ENCODE data around the gene SLC7A6.

SLC7A6 gene

DNA sequence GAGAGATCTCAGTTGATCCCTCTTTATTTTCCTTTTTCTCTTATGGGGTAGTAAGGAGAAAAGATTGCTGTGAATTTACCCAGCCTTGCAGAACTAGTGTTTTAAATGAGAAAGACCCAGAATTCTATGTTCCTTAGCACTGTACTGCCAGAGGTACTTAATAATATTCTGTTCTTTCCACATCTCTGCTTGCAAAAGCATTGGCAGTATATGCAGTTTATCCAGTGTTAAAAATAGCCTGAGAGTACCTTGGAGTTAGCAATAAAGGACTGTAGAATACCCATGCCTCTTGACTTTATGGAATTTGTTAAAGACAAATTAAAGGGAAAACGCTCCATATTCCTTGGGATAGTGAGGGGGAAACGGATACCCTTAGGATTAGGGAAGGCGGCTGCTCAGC is 11.9 kb downstream of the SLC7A6 start:
- no peaks in the 10 kb centered on the region for H3K27me3 ChIP-seq (ENCODE audit: insufficient read depth, low read length)
- peak overlapping the region; percentile 54 for H3K4me2 ChIP-seq (ENCODE audit: low read length)
- H3F3A ChIP-seq (ENCODE audit: insufficient read depth, low read length): peaks cover 6% of the 10 kb centered on the region; the same call in 1 of the 2 replicates
- H4K20me1 ChIP-seq (ENCODE audit: insufficient read depth, low read length): no peaks in the 10 kb centered on the region
- H3K79me2 ChIP-seq (ENCODE audit: insufficient read depth, low read length): no peaks in the 10 kb centered on the region
- no peak overlapping the region for H2AFZ ChIP-seq (ENCODE audit: low read length)
- H3K27ac ChIP-seq (ENCODE audit: low read depth, low read length, poor library complexity, severe bottlenecking): peak overlapping the region; percentile 98
- H3K9me3 ChIP-seq (ENCODE audit: low read length): no peaks in the 10 kb centered on the region
- peak overlapping the region; percentile 46 for H3K4me3 ChIP-seq (ENCODE audit: low read depth, low read length, poor library complexity, severe bottlenecking)
- peak overlapping the region; percentile 61 for H3K9ac ChIP-seq (ENCODE audit: low read length)
- TF ChIP-seq, protein P1, sequence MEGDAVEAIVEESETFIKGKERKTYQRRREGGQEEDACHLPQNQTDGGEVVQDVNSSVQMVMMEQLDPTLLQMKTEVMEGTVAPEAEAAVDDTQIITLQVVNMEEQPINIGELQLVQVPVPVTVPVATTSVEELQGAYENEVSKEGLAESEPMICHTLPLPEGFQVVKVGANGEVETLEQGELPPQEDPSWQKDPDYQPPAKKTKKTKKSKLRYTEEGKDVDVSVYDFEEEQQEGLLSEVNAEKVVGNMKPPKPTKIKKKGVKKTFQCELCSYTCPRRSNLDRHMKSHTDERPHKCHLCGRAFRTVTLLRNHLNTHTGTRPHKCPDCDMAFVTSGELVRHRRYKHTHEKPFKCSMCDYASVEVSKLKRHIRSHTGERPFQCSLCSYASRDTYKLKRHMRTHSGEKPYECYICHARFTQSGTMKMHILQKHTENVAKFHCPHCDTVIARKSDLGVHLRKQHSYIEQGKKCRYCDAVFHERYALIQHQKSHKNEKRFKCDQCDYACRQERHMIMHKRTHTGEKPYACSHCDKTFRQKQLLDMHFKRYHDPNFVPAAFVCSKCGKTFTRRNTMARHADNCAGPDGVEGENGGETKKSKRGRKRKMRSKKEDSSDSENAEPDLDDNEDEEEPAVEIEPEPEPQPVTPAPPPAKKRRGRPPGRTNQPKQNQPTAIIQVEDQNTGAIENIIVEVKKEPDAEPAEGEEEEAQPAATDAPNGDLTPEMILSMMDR (IDR thresholded peaks at IDR 0.05; ENCODE audit: low read length): no peak
- H3K4me1 ChIP-seq (ENCODE audit: insufficient read depth, low read length, severe bottlenecking): peaks cover 75% of the 10 kb centered on the region
- no peaks in the 10 kb centered on the region for H3K9me2 ChIP-seq (ENCODE audit: low read depth, low read length)
- peaks cover 41% of the 10 kb centered on the region for H3K36me3 ChIP-seq (ENCODE audit: insufficient read depth, low read length)

DNA sequence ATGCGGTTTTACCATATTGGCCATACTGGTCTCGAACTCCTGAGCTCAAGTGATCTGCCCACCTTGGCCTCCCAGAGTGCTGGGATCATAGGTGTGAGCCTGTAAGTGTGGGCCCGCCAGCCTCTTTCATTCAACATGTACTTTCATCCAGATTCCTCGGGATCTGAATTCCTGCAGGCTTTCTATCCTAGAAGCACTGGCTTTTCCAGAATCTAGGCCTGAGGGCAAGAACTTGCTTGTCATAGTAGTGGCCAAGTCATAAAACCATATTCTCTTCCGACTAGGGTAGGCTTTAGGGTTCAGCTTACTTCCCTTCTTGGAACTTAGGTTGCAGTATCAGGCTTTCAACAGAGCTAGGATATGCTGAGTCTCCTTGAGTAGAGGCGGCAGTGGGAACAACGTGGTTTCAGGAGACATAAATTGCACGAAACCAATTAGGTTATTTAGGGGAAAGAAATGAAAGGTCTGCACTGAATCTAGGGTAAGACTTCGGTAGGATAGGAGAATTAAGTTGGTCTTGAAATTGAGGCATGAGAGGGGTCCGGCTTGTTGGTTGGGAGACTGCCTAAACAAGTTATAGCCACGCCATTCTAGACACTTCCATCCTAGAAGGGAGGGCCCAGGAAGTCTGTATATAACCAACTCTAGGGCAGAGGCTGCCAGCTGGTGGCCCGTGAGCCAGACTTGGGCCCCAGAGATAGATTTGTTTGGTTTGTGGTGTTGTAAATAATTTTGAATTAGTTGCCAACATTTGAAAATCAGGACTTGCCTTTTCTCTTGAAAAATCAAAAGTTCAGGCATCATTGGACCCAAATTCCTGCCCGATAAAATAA is 15.6 kb downstream of the SLC7A6 start:
- Histone ChIP-seq H3K4me1 (ENCODE audit: insufficient read depth, low read length, severe bottlenecking) (peaks cover 78% of the 10 kb centered on the region), H3K9me3 (ENCODE audit: low read length) (no peaks in the 10 kb centered on the region), H3K79me2 (ENCODE audit: insufficient read depth, low read length) (no peaks in the 10 kb centered on the region), H3K9ac (ENCODE audit: low read length) (peak overlapping the region; percentile 59), H4K20me1 (ENCODE audit: insufficient read depth, low read length) (no peaks in the 10 kb centered on the region), H3K9me2 (ENCODE audit: low read depth, low read length) (no peaks in the 10 kb centered on the region), H3K27me3 (ENCODE audit: insufficient read depth, low read length) (no peaks in the 10 kb centered on the region), H3K27ac (ENCODE audit: low read depth, low read length, poor library complexity, severe bottlenecking) (peak overlapping the region; percentile 98), H3K4me2 (ENCODE audit: low read length) (peak overlapping the region; percentile 57), H2AFZ (ENCODE audit: low read length) (no peak overlapping the region), H3F3A (ENCODE audit: insufficient read depth, low read length) (peaks cover 22% of the 10 kb centered on the region; the same call in 1 of the 2 replicates), H3K36me3 (ENCODE audit: insufficient read depth, low read length) (peaks cover 40% of the 10 kb centered on the region), H3K4me3 (ENCODE audit: low read depth, low read length, poor library complexity, severe bottlenecking) (peak overlapping the region; percentile 25)
- no peak for TF ChIP-seq EZH2 (IDR thresholded peaks at IDR 0.05; ENCODE audit: borderline replicate concordance, low read length)
- TF ChIP-seq, protein P1 (IDR thresholded peaks at IDR 0.05; ENCODE audit: low read length): no peak

DNA sequence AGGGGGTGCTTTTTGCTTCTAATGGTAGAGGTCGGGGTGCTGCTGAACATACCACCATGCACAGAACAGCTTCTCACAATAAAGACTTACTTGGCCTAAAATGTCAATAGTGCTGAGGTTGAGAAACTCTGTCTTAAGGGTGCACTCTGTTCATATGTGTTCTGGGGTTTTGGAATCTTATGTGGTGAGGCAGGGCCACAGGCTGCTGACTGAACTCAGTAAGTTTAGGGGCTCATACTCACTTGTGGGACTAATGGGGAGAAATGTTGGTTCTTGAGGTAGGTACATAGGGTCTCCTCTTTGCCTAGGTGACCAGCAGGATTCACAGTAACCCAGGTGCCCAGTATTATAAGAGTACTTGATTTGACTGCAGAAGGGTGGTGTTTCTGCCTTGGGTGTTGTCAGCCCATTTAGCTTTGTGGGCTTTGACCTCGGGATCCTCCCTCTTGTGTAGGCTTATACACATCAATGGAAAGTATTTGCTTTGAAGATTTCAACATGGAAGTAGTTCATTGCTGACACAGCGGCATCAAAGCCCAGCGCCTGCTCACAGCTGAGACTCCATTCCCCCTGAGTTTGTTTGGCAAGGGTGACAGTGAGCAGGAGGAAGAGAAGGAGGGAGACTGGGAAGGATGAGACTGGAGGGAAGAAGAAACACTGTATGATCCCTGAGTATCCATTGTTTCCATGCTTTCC is 17.2 kb downstream of the SLC7A6 start:
- H3K9me2 ChIP-seq (ENCODE audit: low read depth, low read length): no peaks in the 10 kb centered on the region
- H3F3A ChIP-seq (ENCODE audit: insufficient read depth, low read length): peaks cover 16% of the 10 kb centered on the region; the same call in 1 of the 2 replicates
- peak overlapping the region; percentile 57; the same call in 1 of the 2 replicates for H3K4me2 ChIP-seq (ENCODE audit: low read length)
- no peak overlapping the region for H2AFZ ChIP-seq (ENCODE audit: low read length)
- H3K27ac ChIP-seq (ENCODE audit: low read depth, low read length, poor library complexity, severe bottlenecking): peak overlapping the region; percentile 98
- H3K4me1 ChIP-seq (ENCODE audit: insufficient read depth, low read length, severe bottlenecking): peaks cover 78% of the 10 kb centered on the region
- H3K9ac ChIP-seq (ENCODE audit: low read length): peak overlapping the region; percentile 40; the same call in 1 of the 2 replicates
- peaks cover 1% of the 10 kb centered on the region; the same call in 1 of the 2 replicates for H3K79me2 ChIP-seq (ENCODE audit: insufficient read depth, low read length)
- H3K4me3 ChIP-seq (ENCODE audit: low read depth, low read length, poor library complexity, severe bottlenecking): no peak overlapping the region
- H3K27me3 ChIP-seq (ENCODE audit: insufficient read depth, low read length): no peaks in the 10 kb centered on the region
- no peaks in the 10 kb centered on the region for H4K20me1 ChIP-seq (ENCODE audit: insufficient read depth, low read length)
- no peaks in the 10 kb centered on the region for H3K9me3 ChIP-seq (ENCODE audit: low read length)
- H3K36me3 ChIP-seq (ENCODE audit: insufficient read depth, low read length): peaks cover 39% of the 10 kb centered on the region
- TF ChIP-seq, protein P1 (IDR thresholded peaks at IDR 0.05; ENCODE audit: low read length): no peak
- TF ChIP-seq EZH2 (IDR thresholded peaks at IDR 0.05; ENCODE audit: borderline replicate concordance, low read length): no peak

Data from OCI-LY1 (cell line).